Transverse colon (tissue), 4 donors: ENCODE data around the gene ITGAD. TPM values are rescaled to one million over a fixed set of nuclear protein-coding genes. Genes with fewer than 3 reads are reported as not detected.

ENCODE experiments used
- DNase-seq: peaks from one replicate; pipeline ENCODE4 v3.0.0-alpha.2; 2019
- H3K27ac ChIP-seq, 4 donors: fragments of 200-600 bp; sonication (generic); 2 replicates each; pipeline ENCODE4 v1.5.1; 2016 to 2018; ENCODE audit warnings: inconsistent platforms in 4 of 4
- H3K27me3 ChIP-seq: fragments of 200-600 bp; sonication (generic); 2 replicates; pipeline ENCODE4 v1.5.1; 2017; ENCODE audit warnings: inconsistent platforms
- H3K36me3 ChIP-seq, 4 donors: fragments of 200-600 bp; sonication (generic); 2 replicates each; pipeline ENCODE4 v1.5.1; 2017 to 2019; ENCODE audit warnings: inconsistent platforms in 4 of 4
- H3K4me1 ChIP-seq, 4 donors: fragments of 200-600 bp; sonication (generic); 2 replicates each; pipeline ENCODE4 v1.5.1; 2017 to 2020; ENCODE audit warnings: inconsistent platforms in 4 of 4
- H3K4me3 ChIP-seq, 4 donors: fragments of 200-600 bp; sonication (generic); 1 replicate in 1 of 4; 2 replicates in 3 of 4; pipeline versions ENCODE4 v1.5.1 to v1.6.1; 2017 to 2019; ENCODE audit warnings: inconsistent platforms in 4 of 4
- H3K9me3 ChIP-seq, 2 donors: fragments of 200-600 bp; sonication (generic); 2 replicates each; pipeline ENCODE4 v1.5.1; 2017 to 2019; ENCODE audit warnings: inconsistent platforms in 2 of 2
- CTCF ChIP-seq, 5 experiments: fragments of 200-600 bp in 3 of 5; fragments of 450-650 bp in 2 of 5; sonication (generic) in 3 of 5; IDR thresholded peaks; 1 replicate in 2 of 5; 2 replicates in 3 of 5; pipeline ENCODE4 v1.5.1; 2016 to 2017; ENCODE audit warnings: antibody characterized with exemption in 5 of 5, inconsistent platforms in 3 of 5, mild to moderate bottlenecking in 2 of 5, moderate library complexity in 1 of 5
- EP300 ChIP-seq: sonication (generic); formaldehyde crosslinking; IDR thresholded peaks from one replicate; pipeline ENCODE4 v1.6.1; 2017; ENCODE audit warnings: antibody characterized with exemption, low read depth
- POLR2A ChIP-seq: fragments of 450-650 bp; IDR thresholded peaks from one replicate; pipeline ENCODE4 v1.6.1; 2016; ENCODE audit warnings: antibody characterized with exemption, mild to moderate bottlenecking, moderate library complexity
- POLR2AphosphoS5 ChIP-seq, 3 donors: sonication (generic); formaldehyde crosslinking; IDR thresholded peaks; one replicate each; pipeline ENCODE4 v1.6.1; 2016; ENCODE audit warnings: antibody characterized with exemption in 3 of 3
- WGBS, 2 donors: methylation state at CpG; one replicate each; pipeline ENCODE4 v1.1.5; 2018; ENCODE audit warnings: low coverage in 1 of 2; 5-methylcytosine and 5-hydroxymethylcytosine counted together
- in situ Hi-C, 4 donors: fragments of 200-750 bp; cut with MboI; loops; one replicate each; pipeline versions ENCODE4 v1.15.0 to v1.15.1; 2017; ENCODE audit warnings: low sequenced_read_pairs in 3 of 4, low pct_ligation_motif_present in 1 of 4, low pct_unique_long_range_greater_than_20kb in 1 of 4
- intact Hi-C: fragments of 100-400 bp; cut with DNase I; formaldehyde crosslinking; loops from one replicate; pipeline ENCODE4 v1.15.1; 2023; ENCODE audit warnings: low total_unique reads
- total RNA-seq, 4 donors: library from RNA; depleted of rRNA; stranded (reverse); fragments of >200 nt; gene quantifications; one replicate each; pipeline ENCODE4 v1.1.0, GENCODE V29; 2016

The ITGAD gene
- total RNA-seq, 4 donors from 2014 or later = 0.75 TPM; not detected in 3

- Histone ChIP-seq H3K4me3 (no peak overlapping the region), H3K9me3 (no peaks in the 10 kb centered on the region), H3K36me3 (no peaks in the 10 kb centered on the region), H3K27ac (no peak overlapping the region), H3K27me3 (no peaks in the 10 kb centered on the region), H3K4me1 (no peaks in the 10 kb centered on the region)
- 64 to 87% methylated on average over 5 to 19 of the region's 21 CpGs for WGBS, 2 donors
- in situ Hi-C loops = no loop called here
- TF ChIP-seq POLR2AphosphoS5 (IDR thresholded peaks at IDR 0.05) (no peak), POLR2A (no peak), CTCF (IDR thresholded peaks at IDR 0.05) (no peak), EP300 (no peak)
- intact Hi-C loops = no loop called here
- DNase-seq = no peak
Measured at GRCh38 chr16:31403590-31404352, 10.6 kb downstream of the ITGAD start.

- H3K9me3 ChIP-seq = no peaks in the 10 kb centered on the region
- 62 to 68% methylated on average over 4 to 9 of the region's 9 CpGs for WGBS, 2 donors
- intact Hi-C loops (no loop called here), in situ Hi-C loops (no loop called here)
- H3K27me3 ChIP-seq = no peaks in the 10 kb centered on the region
- no peak overlapping the region for H3K27ac ChIP-seq
- DNase-seq = no peak
- TF ChIP-seq CTCF (IDR thresholded peaks at IDR 0.05) (no peak), POLR2AphosphoS5 (IDR thresholded peaks at IDR 0.05) (no peak), EP300 (no peak), POLR2A (no peak)
- no peaks in the 10 kb centered on the region for H3K4me1 ChIP-seq
- H3K36me3 ChIP-seq = no peaks in the 10 kb centered on the region
- H3K4me3 ChIP-seq = no peak overlapping the region
Measured at GRCh38 chr16:31404353-31405064, 11.4 kb downstream of the ITGAD start.

DNA sequence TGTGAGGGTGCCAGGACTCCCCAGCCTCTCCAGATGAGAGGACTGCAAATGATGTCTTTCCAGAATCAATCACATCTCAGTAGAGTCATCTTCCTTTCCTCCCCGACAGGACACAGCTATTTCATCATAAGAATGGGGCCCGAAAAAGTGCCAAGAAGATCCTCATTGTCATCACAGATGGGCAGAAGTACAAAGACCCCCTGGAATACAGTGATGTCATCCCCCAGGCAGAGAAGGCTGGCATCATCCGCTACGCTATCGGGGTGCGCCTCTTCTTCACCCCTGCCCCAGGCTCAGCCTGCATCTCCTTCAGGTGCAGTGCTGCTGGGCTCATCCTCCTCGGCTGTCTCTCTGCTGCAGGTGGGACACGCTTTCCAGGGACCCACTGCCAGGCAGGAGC is 14.3 kb downstream of the ITGAD start:
- no peaks in the 10 kb centered on the region for H3K4me1 ChIP-seq
- DNase-seq = no peak
- H3K27ac ChIP-seq = no peak overlapping the region
- H3K9me3 ChIP-seq = no peaks in the 10 kb centered on the region
- H3K36me3 ChIP-seq = no peaks in the 10 kb centered on the region
- in situ Hi-C loops (no loop called here), intact Hi-C loops (no loop called here)
- no peaks in the 10 kb centered on the region for H3K27me3 ChIP-seq
- TF ChIP-seq POLR2AphosphoS5 (IDR thresholded peaks at IDR 0.05) = no peak
- no peak for TF ChIP-seq EP300
- TF ChIP-seq POLR2A = no peak
- no peak overlapping the region for H3K4me3 ChIP-seq
- WGBS, 2 donors = 90% methylated on average over 8 of the region's 8 CpGs; no CpG with 5 or more reads in 1 of the 2 donors

DNA sequence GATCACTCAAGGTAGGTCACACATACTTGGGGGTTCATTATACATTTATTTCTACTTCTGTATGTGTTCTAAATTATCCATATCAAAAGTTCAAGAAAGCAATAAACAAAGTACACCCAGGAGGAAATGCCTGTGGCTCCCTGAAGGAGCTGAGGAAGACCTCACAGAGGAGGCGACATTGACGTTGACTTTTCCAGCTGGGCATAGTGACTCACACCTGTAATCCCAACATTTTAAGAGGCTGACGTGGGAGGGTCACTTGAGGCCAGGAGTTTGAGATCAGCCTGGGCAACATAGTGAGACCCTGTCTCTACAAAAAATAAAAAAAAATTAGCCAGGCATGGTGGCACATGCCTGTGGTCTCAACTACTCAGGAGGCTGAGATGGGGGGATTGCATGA is 16.3 kb downstream of the ITGAD start:
- Histone ChIP-seq H3K9me3 (no peaks in the 10 kb centered on the region), H3K36me3 (no peaks in the 10 kb centered on the region), H3K27me3 (no peaks in the 10 kb centered on the region), H3K27ac (no peak overlapping the region), H3K4me1 (no peaks in the 10 kb centered on the region), H3K4me3 (no peak overlapping the region)
- DNase-seq = no peak
- intact Hi-C loops = no loop called here
- TF ChIP-seq POLR2AphosphoS5 (IDR thresholded peaks at IDR 0.05) = no peak
- TF ChIP-seq EP300 = no peak
- no peak for TF ChIP-seq POLR2A
- TF ChIP-seq CTCF (IDR thresholded peaks at IDR 0.05) = no peak
- 42% methylated on average over 3 of the region's 3 CpGs; no CpG with 5 or more reads in 1 of the 2 donors for WGBS, 2 donors
- in situ Hi-C loops = no loop called here
